ENCODE measurements around the gene CPSF4. TPM values are rescaled to one million over a fixed set of nuclear protein-coding genes. Genes with fewer than 3 reads are reported as not detected.

CPSF4 gene
- total RNA-seq, 1 donor from 2014 or later = 40.5 TPM

DNA sequence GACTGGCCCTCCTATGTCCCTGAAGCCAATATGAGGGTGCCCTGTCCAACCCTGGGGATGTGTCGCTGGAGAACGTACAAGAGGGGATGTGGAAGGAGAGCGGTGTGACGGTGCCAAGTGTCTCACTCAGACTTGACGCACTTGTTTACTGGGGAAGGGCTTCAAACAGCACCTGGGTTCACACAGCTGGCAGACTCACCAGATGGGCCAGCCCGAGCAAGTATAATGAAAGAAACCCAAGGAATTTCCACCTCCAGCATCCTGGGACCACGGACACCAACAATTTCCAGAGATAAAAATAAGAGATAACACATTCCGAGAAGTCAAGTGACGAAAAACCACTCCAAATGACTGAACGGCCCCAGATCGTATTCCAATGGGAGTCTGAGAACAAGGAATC is 21.9 kb downstream of the CPSF4 start:
- Mint-ChIP-seq H3K36me3 (ENCODE audit: low read depth, unreplicated experiment) (peaks cover 40% of the 10 kb centered on the region), H3K27me3 (ENCODE audit: unreplicated experiment) (peaks cover 6% of the 10 kb centered on the region), H3K9me3 (ENCODE audit: unreplicated experiment) (no peaks in the 10 kb centered on the region), H3K4me3 (ENCODE audit: unreplicated experiment) (peak overlapping the region; percentile 1), H3K27ac (ENCODE audit: unreplicated experiment) (peak overlapping the region; percentile 61), H3K4me1 (ENCODE audit: unreplicated experiment) (peaks cover 18% of the 10 kb centered on the region)
- DNase-seq (ENCODE audit: low spot score) = no peak
- no peak for TF ChIP-seq CTCF (IDR thresholded peaks at IDR 0.05; ENCODE audit: unreplicated experiment)

DNA sequence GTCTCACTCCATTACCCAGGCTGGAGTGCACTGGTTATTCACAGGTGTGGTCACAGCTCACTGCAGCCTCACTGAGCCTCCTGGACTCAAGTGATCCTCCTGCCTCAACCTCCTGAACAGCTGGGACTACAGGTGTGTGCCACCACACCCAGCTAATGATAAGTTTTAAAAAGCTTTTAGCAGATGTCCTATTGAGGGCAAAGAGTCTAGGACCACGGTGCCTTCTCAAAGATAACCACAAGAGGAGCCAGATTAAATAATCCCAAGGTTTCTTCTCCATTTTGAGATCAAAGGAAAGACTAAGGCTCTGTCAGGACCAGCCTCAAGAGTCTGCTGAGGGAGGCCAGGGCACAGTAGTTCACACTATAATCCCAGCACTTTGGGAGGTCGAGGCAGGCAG is 22.5 kb downstream of the CPSF4 start:
- no peaks in the 10 kb centered on the region for H3K9me3 Mint-ChIP-seq (ENCODE audit: unreplicated experiment)

GRCh38 chr7:99465421-99465768 is 26.7 kb downstream of the CPSF4 start:
- H3K27me3 Mint-ChIP-seq (ENCODE audit: unreplicated experiment) = peaks cover 5% of the 10 kb centered on the region
- H3K4me3 Mint-ChIP-seq (ENCODE audit: unreplicated experiment) = peak overlapping the region; percentile 96
- H3K9me3 Mint-ChIP-seq (ENCODE audit: unreplicated experiment) = no peaks in the 10 kb centered on the region
- no peak for TF ChIP-seq CTCF (IDR thresholded peaks at IDR 0.05; ENCODE audit: unreplicated experiment)
- peaks cover 16% of the 10 kb centered on the region for H3K36me3 Mint-ChIP-seq (ENCODE audit: low read depth, unreplicated experiment)
- H3K27ac Mint-ChIP-seq (ENCODE audit: unreplicated experiment) = peak overlapping the region; percentile 94
- no peak for DNase-seq (ENCODE audit: low spot score)
- H3K4me1 Mint-ChIP-seq (ENCODE audit: unreplicated experiment) = peaks cover 13% of the 10 kb centered on the region

More for the DNA sequence above, 22.5 kb downstream of the CPSF4 start:
- H3K4me1 Mint-ChIP-seq (ENCODE audit: unreplicated experiment) = peaks cover 20% of the 10 kb centered on the region
- no peak overlapping the region for H3K4me3 Mint-ChIP-seq (ENCODE audit: unreplicated experiment)
- H3K27me3 Mint-ChIP-seq (ENCODE audit: unreplicated experiment) = peaks cover 6% of the 10 kb centered on the region
- no peak overlapping the region for H3K27ac Mint-ChIP-seq (ENCODE audit: unreplicated experiment)
- DNase-seq (ENCODE audit: low spot score) = no peak
- TF ChIP-seq CTCF (IDR thresholded peaks at IDR 0.05; ENCODE audit: unreplicated experiment) = no peak
- H3K36me3 Mint-ChIP-seq (ENCODE audit: low read depth, unreplicated experiment) = peaks cover 39% of the 10 kb centered on the region

GRCh38 chr7:99468336-99468918 is 29.7 kb downstream of the CPSF4 start:
- Mint-ChIP-seq H3K4me1 (ENCODE audit: unreplicated experiment) (peaks cover 17% of the 10 kb centered on the region), H3K27me3 (ENCODE audit: unreplicated experiment) (peaks cover 9% of the 10 kb centered on the region), H3K9me3 (ENCODE audit: unreplicated experiment) (no peaks in the 10 kb centered on the region), H3K36me3 (ENCODE audit: low read depth, unreplicated experiment) (peaks cover 13% of the 10 kb centered on the region), H3K27ac (ENCODE audit: unreplicated experiment) (no peak overlapping the region), H3K4me3 (ENCODE audit: unreplicated experiment) (no peak overlapping the region)
- no peak for DNase-seq (ENCODE audit: low spot score)
- no peak for TF ChIP-seq CTCF (IDR thresholded peaks at IDR 0.05; ENCODE audit: unreplicated experiment)

- no peak for DNase-seq (ENCODE audit: low spot score)
- no peak for TF ChIP-seq CTCF (IDR thresholded peaks at IDR 0.05; ENCODE audit: unreplicated experiment)
- no peak overlapping the region for H3K4me3 Mint-ChIP-seq (ENCODE audit: unreplicated experiment)
Measured at GRCh38 chr7:99469381-99470065, 30.8 kb downstream of the CPSF4 start.

More at GRCh38 chr7:99469381-99470065, 30.8 kb downstream of the CPSF4 start:
- H3K4me1 Mint-ChIP-seq (ENCODE audit: unreplicated experiment) = peaks cover 13% of the 10 kb centered on the region
- H3K9me3 Mint-ChIP-seq (ENCODE audit: unreplicated experiment) = no peaks in the 10 kb centered on the region
- no peak overlapping the region for H3K27ac Mint-ChIP-seq (ENCODE audit: unreplicated experiment)
- peaks cover 9% of the 10 kb centered on the region for H3K36me3 Mint-ChIP-seq (ENCODE audit: low read depth, unreplicated experiment)
- H3K27me3 Mint-ChIP-seq (ENCODE audit: unreplicated experiment) = peaks cover 8% of the 10 kb centered on the region
